Measurements from ENCODE around the gene FTO. TPM values are rescaled to one million over a fixed set of nuclear protein-coding genes. Genes with fewer than 3 reads are reported as not detected.

FTO gene
- total and polyA plus RNA-seq, 2 donors from 2014 or later, result 22.3 to 116 TPM

- Histone ChIP-seq H3K4me3 (ENCODE audit: low read length in 3 of 3) (no peak overlapping the region), H3K4me1 (ENCODE audit: control insufficient read depth in 2 of 3, insufficient read depth in 2 of 3, low read depth in 1 of 3, low read length in 3 of 3) (no peaks in the 10 kb centered on the region), H3K9me3 (ENCODE audit: control insufficient read depth in 2 of 3, insufficient read depth in 1 of 3, low read length in 3 of 3) (no peaks in the 10 kb centered on the region), H3K36me3 (ENCODE audit: control insufficient read depth in 2 of 3, insufficient read depth in 3 of 3, low read length in 3 of 3) (no peaks in the 10 kb centered on the region), H3K27ac (ENCODE audit: low read depth in 2 of 2, low read length in 2 of 2) (no peak overlapping the region), H3K27me3 (ENCODE audit: control insufficient read depth, insufficient read depth, low read length) (no peaks in the 10 kb centered on the region), H3K9ac (ENCODE audit: low read length in 3 of 3) (no peak overlapping the region)
- FAIRE-seq (no peak), DNase-seq (peak in 3 of 5 donors; percentile 42 to 82 (median 80))
- intact Hi-C loops (cut with DNase I), result no loop called here
- no peak for TF ChIP-seq CTCF (IDR thresholded peaks at IDR 0.05; ENCODE audit: borderline replicate concordance, extremely low read depth, insufficient read depth)
Observed at GRCh38 chr16:54143934-54144571, 440.1 kb downstream of the FTO start.

GRCh38 chr16:54144572-54144947 is 440.6 kb downstream of the FTO start:
- H3K27me3 ChIP-seq (ENCODE audit: control insufficient read depth, insufficient read depth, low read length), result no peaks in the 10 kb centered on the region
- no peak overlapping the region for H3K9ac ChIP-seq (ENCODE audit: low read length in 3 of 3)
- no peak for FAIRE-seq
- H3K4me3 ChIP-seq (ENCODE audit: low read length in 3 of 3), result no peak overlapping the region
- no peaks in the 10 kb centered on the region for H3K4me1 ChIP-seq (ENCODE audit: control insufficient read depth in 2 of 3, insufficient read depth in 2 of 3, low read depth in 1 of 3, low read length in 3 of 3)
- no peaks in the 10 kb centered on the region for H3K36me3 ChIP-seq (ENCODE audit: control insufficient read depth in 2 of 3, insufficient read depth in 3 of 3, low read length in 3 of 3)
- no peak for TF ChIP-seq CTCF (IDR thresholded peaks at IDR 0.05; ENCODE audit: borderline replicate concordance, extremely low read depth, insufficient read depth)
- intact Hi-C loops (cut with DNase I), result no loop called here
- no peaks in the 10 kb centered on the region for H3K9me3 ChIP-seq (ENCODE audit: control insufficient read depth in 2 of 3, insufficient read depth in 1 of 3, low read length in 3 of 3)
- peak in 1 of 5 donors; percentile 46 for DNase-seq
- no peak overlapping the region for H3K27ac ChIP-seq (ENCODE audit: low read depth in 2 of 2, low read length in 2 of 2)

GRCh38 chr16:54145881-54146280 is 441.9 kb downstream of the FTO start:
- Histone ChIP-seq H3K27ac (ENCODE audit: low read depth in 2 of 2, low read length in 2 of 2) (no peak overlapping the region), H3K36me3 (ENCODE audit: control insufficient read depth in 2 of 3, insufficient read depth in 3 of 3, low read length in 3 of 3) (no peaks in the 10 kb centered on the region), H3K4me3 (ENCODE audit: low read length in 3 of 3) (no peak overlapping the region), H3K4me1 (ENCODE audit: control insufficient read depth in 2 of 3, insufficient read depth in 2 of 3, low read depth in 1 of 3, low read length in 3 of 3) (no peaks in the 10 kb centered on the region), H3K9ac (ENCODE audit: low read length in 3 of 3) (no peak overlapping the region), H3K9me3 (ENCODE audit: control insufficient read depth in 2 of 3, insufficient read depth in 1 of 3, low read length in 3 of 3) (no peaks in the 10 kb centered on the region), H3K27me3 (ENCODE audit: control insufficient read depth, insufficient read depth, low read length) (no peaks in the 10 kb centered on the region)
- no peak for FAIRE-seq
- intact Hi-C loops (cut with DNase I), result no loop called here
- no peak for DNase-seq
- no peak for TF ChIP-seq CTCF (IDR thresholded peaks at IDR 0.05; ENCODE audit: borderline replicate concordance, extremely low read depth, insufficient read depth)

- TF ChIP-seq CTCF (IDR thresholded peaks at IDR 0.05; ENCODE audit: borderline replicate concordance, extremely low read depth, insufficient read depth), result no peak
- H3K9me3 ChIP-seq (ENCODE audit: control insufficient read depth in 2 of 3, insufficient read depth in 1 of 3, low read length in 3 of 3), result no peaks in the 10 kb centered on the region
- FAIRE-seq (no peak), DNase-seq (no peak)
- no peak overlapping the region for H3K9ac ChIP-seq (ENCODE audit: low read length in 3 of 3)
- intact Hi-C loops (cut with DNase I), result no loop called here
- no peaks in the 10 kb centered on the region for H3K27me3 ChIP-seq (ENCODE audit: control insufficient read depth, insufficient read depth, low read length)
- H3K4me3 ChIP-seq (ENCODE audit: low read length in 3 of 3), result no peak overlapping the region
- no peak overlapping the region for H3K27ac ChIP-seq (ENCODE audit: low read depth in 2 of 2, low read length in 2 of 2)
- H3K36me3 ChIP-seq (ENCODE audit: control insufficient read depth in 2 of 3, insufficient read depth in 3 of 3, low read length in 3 of 3), result no peaks in the 10 kb centered on the region
- no peaks in the 10 kb centered on the region for H3K4me1 ChIP-seq (ENCODE audit: control insufficient read depth in 2 of 3, insufficient read depth in 2 of 3, low read depth in 1 of 3, low read length in 3 of 3)
Observed at GRCh38 chr16:54148974-54149373, 445.0 kb downstream of the FTO start.

Measured in kidney (tissue), 14 donors.